NCI-H82 treated with DMSO at 0.1 percent for 48 hours (cell line): ENCODE results near the gene ENG.
"Not testable (repeated sequence)": the region's sequence is repeated elsewhere in the genome, so short reads cannot be mapped to it uniquely, and the experiment has no call there.

Experiments used
- DNase-seq: peaks from one replicate; lab custom pipeline; 2025; ENCODE audit not compliant: unreplicated experiment; lab: John Stamatoyannopoulos, UW

Gene ENG

DNA sequence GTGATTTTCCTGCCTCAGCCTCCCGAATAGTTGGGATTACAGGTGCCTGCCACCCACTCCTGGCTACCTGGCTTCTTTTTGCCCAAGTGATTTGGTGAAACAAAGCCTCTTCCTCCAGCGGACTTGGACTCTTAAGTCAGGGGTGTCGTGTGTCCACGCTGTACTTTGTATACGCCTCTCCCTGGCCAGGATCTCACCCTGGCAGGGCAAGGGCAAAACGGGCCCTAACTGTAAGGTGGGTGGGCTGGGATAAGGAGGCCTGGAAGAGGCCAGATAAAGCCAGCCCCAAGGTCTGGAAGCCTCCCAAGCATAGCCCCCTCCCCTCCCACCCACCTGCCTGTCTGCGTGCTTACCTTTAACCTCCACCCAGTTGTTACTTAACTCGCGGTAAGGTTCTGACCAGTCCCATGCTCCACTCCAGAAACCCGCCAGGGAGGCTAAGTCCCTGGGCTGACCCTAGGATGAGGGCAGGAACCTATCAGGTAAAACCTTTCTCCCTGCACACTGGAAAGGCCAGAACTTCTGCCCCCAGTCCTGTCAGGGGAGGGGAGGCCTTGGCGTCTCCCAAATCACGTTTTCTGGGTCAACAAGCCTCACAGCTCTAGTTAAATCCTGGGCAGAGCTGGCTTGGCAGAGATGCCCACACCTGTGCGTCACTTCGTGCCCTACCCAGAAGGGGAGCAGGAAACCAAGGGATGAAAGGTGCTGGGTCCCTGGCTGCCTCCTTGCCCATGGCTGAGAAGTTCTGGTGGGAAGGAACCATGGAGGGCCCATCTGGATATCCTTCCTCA is 60.3 kb downstream of the ENG start:
- no peak for DNase-seq

DNA sequence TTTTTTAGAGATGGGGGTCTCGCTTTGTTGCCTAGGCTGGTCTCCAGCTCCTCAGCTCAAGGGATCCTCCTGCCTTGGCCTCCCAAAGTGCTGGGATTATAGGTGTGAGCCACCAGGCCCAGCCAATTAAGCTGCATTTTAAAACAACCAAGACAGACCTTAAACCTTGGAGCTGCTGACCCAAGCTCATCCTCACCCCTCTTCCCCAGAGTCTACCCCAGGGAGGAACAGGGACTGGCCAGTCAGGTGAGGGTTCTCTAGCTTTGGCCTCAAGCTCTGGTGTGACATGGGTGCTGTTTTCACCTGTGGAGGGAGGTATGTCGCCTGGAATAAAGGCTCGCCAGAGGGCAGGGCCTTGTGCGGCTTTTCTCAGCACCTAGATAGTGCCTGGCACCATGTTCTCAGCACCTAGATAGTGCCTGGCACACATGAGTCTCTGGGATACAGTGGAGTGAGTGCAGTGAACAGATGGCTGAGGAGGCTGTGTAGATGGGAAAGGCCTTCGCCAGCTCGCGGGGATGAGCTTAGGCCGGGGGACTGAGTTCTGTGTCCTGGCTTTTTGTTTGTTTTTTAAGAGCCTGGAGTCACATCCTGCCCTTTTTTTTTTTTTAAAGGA is 61.3 kb downstream of the ENG start:
- peak; percentile 37 for DNase-seq

DNA sequence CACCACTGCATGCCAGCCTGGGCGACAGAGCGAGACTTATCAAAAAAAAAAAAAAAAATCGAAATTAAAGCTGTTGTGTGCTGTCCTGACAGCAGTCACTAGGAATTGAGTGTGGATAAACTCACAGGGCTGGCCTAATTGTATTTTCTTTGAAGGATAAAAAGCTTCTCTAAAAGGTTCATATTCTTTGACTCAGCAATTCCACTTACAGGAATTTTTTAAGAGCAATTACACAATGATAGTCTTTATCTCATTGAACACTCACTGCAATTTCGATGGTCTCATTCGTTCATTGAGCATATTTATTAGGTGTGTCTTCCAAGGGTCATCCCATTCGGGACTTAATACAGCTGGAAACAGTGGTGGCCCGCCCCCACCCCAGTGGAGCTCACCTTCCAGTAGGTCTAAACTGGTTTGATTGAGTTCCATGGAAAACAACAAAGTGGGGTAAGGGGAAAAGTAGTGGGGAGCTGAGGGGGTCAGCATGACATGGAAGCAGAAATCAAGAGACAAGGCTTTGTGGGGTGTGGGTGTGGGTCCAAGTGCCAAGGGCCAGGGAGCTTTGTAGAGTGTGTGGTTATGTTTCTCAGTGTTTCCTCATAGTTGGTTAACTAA is 61.9 kb downstream of the ENG start:
- no peak for DNase-seq

DNA sequence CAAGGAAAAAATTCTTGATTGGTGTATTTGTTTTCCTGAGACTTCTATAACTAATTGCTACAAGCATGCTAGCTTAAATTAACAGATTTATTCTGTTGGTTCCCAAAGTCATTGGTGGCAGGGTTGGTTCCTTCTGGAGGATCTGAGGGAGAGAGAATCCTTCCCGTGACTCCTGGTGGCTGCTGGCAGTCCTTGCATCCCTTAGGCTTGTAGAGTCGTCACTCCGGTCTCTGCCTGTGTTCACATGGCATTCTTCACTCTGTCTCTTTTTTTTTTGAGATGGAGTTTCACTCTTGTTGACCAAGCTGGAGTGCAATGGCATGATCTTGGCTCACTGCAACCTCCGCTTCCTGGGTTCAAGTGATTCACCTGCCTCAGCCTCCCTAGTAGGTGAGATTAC is 63.4 kb downstream of the ENG start:
- no peak for DNase-seq

DNA sequence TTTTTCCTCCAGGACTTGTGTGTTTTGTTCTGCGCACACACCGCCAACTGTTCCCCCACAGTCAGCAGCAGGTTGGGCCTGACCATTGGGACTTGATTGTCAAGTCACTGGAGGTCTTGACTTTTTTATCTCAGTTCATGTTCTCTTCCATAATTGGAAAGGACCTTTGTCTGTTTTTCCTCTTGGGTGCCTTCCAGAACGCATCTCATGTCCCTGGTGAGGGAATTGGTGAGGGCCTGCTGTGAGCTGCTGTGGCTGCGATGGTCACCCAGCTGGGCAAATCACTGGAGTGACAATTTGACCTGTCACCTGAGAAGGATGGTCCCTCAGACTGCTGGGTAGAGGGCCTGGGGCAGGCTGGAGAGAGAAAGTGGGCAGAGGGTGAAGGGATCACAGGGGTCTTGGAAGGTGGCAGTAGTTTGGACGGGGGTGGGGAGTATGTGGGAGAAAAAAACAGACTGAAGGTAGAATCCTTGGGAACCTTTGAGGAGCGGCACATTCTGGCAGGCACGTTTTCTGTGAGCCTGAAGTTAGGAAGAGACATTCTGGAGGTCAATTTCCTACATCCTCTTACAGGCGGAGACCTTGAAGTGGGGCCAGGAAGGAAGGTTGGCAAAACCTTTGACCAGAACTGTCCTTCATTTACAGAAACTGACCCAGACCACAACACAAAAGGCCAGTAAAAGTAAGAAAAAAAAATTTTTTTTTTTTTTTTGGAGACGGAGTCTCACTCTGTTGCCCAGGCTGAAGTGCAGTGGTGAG is 64.2 kb downstream of the ENG start:
- DNase-seq: no peak

DNA sequence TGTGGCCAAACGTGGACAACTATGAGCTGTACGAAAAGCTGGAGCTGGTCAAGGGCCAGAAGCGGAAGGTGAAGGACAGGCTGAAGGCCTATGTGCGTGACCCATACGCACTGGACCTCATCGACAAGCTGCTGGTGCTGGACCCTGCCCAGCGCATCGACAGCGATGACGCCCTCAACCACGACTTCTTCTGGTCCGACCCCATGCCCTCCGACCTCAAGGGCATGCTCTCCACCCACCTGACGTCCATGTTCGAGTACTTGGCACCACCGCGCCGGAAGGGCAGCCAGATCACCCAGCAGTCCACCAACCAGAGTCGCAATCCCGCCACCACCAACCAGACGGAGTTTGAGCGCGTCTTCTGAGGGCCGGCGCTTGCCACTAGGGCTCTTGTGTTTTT is 65.3 kb downstream of the ENG start:
- DNase-seq: no peak

DNA sequence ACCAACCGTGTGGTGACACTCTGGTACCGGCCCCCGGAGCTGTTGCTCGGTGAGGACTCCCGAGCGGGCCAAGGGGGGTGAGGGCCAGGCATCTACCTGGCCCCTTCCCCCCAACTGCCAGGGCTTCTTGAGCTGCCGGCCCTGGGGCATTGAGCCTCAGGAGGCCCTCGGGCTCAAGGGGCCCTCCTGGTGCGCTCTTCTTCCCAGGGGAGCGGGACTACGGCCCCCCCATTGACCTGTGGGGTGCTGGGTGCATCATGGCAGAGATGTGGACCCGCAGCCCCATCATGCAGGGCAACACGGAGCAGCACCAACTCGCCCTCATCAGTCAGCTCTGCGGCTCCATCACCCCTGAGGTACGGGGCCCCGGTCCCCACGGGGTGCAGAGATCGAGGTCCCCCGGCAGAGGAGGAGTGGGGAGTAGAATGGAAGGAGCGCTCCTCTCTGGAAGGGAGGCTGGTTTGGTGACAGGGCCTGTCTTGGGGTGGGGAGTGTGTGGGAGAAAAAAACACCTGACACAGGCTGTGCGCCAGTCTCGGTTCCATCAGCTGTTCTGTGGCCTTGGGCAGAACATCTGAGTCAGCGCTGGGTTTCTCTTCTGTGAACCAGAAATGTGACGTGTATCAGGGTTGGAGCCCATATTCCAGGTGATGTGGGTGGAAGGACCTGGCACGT is 66.0 kb downstream of the ENG start:
- no peak for DNase-seq

GRCh38 chr9:127786773-127787104 is 67.7 kb downstream of the ENG start:
- DNase-seq: no peak

- DNase-seq: peak; percentile 57
Observed at GRCh38 chr9:127785933-127786772, 68.3 kb downstream of the ENG start, which contains the start of gene CDK9. Gene CDK9 (plus strand): TSS chr9:127786034. CDS start chr9:127786149, 115 bp downstream.

- DNase-seq: peak; percentile 50
Observed at GRCh38 chr9:127785023-127785932, 69.2 kb downstream of the ENG start.

DNA sequence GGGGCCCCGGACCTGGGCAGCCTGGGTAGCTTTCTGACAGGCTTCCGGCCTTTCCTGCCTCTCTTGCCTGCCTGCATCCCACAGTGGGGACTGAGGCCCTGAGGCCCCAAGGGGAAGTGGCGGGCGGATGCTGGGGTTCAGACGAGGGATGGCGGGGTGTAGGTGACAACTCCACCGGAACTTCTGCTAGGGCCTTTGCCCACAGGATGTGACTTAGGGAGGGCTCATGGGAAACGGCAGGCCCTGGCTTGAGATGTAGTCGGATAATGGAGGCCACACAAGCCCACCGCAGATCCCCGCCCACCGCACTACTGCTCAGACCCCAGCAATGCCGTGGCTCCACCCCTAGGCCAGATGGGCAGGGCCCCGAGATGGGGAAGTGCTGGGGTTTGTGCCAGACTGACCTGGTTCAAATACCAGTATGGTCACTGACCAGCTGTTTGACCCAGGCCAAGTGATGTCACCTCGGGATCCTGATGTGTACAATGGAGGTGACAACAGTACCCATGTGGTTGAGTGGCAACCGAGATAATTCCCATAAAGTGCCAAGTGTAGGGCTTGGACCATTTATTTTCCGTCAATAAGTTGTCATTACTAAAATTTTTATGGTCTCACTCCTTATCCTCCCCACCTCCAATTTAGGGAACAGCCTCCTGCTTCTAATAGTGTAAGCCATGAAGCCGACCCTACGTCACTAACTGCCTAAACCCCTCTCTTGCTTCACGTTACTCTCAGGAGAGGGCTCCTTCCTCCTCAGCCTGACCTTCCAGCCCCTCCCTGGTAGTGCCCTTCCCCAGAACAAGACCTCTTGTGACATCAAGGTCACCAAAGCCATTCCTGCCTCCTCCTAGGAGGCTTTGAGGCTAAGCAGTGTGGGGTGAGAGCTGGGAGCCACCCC is 71.1 kb downstream of the ENG start:
- DNase-seq: no peak

- DNase-seq: no peak
Observed at GRCh38 chr9:127781806-127782205, 72.7 kb downstream of the ENG start.

GRCh38 chr9:127780909-127781308 is 73.5 kb downstream of the ENG start:
- not testable (repeated sequence) for DNase-seq

DNA sequence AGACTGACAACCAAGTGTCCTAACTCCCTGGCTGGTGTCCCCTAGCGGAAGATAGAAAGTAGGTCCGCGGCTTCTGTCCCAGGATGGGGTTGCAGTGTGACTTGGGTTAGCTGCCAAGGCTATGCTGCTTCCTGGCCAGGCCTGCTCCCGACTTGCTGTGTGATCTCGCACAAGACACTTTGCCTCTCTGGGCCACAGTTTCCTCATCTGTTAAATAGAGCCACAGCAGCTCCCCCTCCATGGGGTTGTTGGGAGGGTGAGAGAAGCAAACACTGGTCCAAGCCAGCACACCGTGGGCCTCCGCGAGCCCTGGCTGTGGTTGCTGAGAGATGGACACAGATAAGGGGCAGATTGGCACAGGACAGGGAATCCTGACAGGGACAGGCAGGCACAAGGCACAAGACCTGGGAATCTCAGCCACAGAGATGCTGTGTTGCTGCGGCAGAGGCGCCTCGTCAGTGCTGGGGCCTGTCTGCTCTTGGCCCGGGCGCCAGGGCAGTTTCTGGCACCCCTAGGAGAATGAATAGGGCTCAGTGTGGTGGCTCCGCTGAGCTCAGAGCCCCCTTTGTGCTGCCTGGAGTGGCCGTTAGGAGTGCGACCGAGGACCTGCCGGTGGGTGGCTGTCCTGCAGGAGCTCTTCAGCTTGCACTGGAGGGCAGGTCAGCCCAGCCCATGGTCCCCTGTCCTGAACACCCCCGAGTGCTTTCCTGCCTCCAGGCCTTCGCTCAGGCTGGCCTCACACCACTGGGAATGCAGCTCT is 74.2 kb downstream of the ENG start:
- no peak for DNase-seq

DNA sequence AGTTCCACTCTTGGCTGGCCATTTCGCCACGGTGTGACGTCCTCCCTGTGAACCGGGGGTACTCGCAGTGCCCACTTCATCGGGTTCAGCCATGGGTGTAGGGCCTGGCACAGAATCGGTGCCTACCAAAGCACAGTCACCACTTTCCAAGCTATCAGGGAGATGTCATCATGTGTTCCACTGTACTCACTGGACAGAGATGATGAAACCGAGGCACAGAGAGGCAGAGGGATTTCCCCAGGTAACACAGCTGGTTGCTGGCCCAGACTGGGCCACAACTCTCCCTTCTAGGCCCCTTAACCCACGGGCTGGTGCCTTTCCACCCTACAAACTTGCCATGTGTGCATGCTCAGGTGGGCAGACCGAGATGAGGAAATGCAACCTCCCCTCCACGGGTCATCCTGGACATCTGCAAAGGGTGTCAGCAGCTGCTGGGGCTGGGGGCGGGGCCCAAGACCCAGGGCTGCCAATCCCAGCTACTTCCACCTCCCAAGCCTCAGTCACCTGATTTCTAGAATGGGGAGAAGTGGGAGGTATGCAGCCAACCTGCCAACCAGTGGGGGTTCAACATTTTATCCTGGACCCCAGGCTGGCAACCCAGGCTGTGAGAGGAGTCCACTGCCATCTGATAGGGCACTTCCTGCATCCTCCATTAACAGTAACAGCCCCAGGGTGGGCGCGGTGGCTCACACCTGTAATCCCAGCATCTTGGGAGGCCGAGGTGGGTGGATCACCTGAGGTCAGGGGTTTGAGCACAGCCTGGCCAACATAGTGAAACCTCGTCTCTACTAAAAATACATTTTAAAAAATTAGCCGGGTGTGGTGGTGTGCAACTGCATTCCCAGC is 75.1 kb downstream of the ENG start:
- no peak for DNase-seq
